Measurements from ENCODE around the gene OR2F1.
"Not testable (repeated sequence)": the region's sequence is repeated elsewhere in the genome, so short reads cannot be mapped to it uniquely, and the experiment has no call there.

OR2F1 gene

GRCh38 chr7:143958781-143959180 lies 4.1 kb downstream of the OR2F1 start:
- no peak for DNase-seq

DNA sequence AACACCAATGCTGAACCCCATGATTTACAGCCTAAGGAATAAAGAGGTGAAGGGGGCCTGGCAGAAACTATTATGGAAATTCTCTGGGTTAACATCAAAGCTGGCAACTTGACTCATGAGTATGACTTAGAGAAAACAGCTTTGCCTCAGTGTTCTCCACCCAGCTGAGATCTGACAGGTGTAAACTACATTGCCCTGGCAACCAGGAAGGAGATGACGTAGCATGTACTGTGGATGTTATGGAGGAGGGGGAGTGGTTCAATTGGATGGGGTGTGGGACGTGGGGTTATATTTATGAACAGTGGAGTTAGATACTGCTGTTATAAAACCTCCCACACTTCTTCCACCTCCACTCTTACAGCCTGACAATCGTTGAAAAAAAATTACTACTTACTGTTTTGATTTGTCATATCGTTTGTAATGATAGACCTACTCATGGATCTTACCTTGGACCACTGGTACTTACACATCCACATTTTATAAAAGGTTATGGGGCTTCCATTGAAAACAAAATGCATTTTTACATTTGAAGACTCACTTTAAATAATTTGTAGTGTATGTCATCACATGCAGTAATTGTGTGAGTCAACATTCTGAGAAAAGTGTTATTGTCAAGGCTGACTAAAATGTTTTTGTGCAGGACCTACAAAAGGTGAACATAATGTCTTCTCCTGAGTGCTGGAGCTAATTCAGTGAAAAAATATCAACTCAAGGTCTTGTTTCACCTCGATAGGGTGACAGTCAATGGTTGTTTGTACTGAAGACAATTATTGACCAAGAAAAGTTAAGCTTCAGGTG lies 6.4 kb downstream of the OR2F1 start:
- no peak for DNase-seq

DNA sequence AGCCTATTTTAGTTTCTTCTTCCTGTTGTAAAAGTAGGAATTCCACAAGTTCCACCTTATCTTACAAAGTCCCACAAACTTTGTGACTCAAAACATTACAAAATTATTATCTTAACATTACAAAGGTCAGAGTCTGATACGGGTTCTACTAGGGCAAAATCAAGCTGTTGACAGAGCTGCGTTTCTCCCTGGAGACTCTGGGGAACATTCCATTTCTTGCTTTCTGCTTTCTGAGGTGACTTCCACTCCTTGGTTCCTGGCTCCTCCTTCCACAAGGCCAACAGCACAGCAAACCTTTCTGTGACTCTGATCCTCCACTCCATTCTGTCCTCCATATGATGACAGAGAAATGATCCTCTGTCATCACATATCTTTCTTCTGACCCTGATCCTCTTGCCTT lies 10.6 kb downstream of the OR2F1 start:
- no peak for DNase-seq

DNA sequence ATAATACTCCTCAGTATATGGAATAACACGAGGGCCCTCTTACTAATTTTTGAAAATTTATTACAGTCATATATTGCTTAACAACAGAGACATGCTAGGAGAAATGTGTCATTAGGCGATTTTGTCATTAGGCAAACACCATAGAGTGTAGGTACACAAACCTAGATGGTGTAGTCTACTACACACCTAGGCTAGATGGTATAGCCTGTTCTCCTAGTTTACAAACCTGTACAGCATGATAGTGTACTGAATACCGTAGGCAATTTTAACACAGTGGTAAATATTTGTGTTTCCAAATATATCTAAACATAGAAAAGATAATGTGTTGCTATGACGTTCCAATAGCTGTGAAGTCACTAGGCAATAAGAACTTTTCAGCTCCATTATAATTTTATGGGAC lies 12.8 kb downstream of the OR2F1 start:
- no peak for DNase-seq

DNA sequence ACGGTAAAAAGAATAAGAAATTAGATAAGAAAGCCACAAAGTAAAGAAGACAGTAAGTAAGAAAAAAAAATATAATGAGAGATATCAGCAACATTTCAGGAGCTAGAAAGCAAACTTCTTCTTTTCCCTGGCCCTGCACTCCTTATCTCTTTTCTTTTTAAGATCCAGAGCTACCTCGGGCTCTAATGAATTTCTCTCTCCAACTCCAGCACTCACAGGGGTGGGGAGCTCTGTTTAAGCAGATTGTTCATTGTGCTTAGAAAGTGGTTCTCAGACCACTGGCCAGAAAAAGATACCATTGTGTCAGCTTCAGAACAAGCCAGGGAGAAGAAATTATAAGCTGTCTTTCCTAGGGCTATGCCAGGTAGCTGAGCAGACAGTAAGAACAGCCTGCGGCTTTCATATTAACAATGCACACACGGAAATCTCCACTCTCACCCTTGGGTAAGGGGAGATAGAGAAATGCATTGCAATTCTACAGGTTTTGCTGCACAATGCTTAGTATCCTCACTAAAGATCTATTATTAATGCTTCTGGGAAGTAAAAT lies 19.3 kb downstream of the OR2F1 start:
- no peak for DNase-seq

- no peak for DNase-seq
These were observed 19.8 kb downstream of the OR2F1 start for GRCh38 chr7:143974459-143974858.

DNA sequence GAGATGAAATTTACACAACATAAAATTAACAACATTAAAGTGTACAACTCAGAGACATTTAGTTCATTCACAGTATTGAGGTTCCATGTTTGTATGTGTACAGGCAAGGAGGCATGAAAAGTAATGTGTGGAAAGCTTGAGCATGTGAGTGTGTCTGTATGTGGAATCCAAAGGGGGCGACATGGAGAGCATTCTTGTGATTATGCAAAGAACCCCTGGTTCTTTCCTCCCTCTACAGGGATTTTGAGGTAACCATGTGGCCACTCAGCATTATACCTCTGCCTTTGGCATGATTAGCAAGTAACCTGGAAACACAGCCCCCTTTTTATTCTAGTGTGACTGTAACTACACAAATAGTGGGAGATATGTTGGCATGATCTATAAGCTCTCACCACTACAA lies 21.0 kb downstream of the OR2F1 start:
- no peak for DNase-seq

DNA sequence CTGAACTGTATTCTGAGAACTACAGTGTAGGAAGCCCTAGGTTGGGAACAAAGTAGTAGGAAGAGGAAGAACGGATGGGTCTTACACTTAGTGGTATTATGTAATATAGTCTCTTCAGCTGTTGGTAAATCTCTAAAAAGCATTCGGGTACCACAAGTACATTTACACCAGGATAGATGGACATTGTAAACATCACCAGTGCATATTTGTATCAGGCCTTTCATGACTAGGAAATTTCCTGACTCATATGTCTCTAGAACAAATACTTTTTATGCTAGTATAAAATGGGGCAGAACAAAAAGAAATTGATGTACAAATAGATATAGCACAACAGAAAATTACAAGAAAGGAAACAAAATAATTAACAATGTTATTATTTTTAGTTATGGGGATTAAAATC lies 23.9 kb downstream of the OR2F1 start:
- no peak for DNase-seq

GRCh38 chr7:143979359-143979758 lies 24.7 kb downstream of the OR2F1 start:
- DNase-seq: no peak

- no peak for DNase-seq
These were observed 25.4 kb downstream of the OR2F1 start for GRCh38 chr7:143979998-143980397.

DNA sequence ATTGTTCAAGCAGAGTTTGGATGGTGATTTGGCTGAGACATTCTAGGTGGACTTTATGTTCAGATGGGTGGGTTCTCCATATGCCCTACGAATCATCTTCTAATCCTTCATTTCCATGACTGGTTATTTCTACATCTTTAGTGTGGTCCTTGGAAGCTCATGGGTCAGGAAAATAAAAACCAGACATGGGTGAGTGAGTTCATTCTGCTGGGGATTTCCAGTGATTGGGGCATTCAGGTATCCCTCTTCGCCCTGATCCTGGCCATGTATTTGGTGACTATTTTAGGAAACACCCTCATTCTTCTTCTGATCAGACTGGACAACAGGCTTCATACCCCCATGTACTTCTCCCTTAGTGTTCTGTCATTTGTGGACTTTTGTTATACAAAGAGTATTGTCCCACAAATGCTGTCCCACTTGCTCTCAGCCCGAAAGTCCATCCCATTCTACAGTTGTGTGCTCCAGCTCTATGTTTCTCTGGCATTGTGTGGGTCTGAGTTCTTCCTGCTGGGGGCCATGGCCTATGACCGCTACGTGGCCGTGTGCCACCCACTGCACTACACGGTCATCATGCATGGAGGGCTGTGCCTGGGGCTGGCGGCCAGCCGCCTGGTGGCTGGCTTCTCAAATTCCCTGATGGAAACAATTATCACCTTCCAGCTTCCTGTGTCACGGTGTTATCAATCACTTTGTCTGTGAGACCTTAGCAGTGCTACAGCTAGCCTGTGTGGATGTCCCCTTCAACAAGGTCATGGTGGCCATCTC lies 26.3 kb downstream of the OR2F1 start:
- DNase-seq: no peak

GRCh38 chr7:143983960-143984359 lies 29.3 kb downstream of the OR2F1 start:
- no peak for DNase-seq

GRCh38 chr7:143987513-143987912 lies 32.9 kb downstream of the OR2F1 start:
- DNase-seq: no peak

DNA sequence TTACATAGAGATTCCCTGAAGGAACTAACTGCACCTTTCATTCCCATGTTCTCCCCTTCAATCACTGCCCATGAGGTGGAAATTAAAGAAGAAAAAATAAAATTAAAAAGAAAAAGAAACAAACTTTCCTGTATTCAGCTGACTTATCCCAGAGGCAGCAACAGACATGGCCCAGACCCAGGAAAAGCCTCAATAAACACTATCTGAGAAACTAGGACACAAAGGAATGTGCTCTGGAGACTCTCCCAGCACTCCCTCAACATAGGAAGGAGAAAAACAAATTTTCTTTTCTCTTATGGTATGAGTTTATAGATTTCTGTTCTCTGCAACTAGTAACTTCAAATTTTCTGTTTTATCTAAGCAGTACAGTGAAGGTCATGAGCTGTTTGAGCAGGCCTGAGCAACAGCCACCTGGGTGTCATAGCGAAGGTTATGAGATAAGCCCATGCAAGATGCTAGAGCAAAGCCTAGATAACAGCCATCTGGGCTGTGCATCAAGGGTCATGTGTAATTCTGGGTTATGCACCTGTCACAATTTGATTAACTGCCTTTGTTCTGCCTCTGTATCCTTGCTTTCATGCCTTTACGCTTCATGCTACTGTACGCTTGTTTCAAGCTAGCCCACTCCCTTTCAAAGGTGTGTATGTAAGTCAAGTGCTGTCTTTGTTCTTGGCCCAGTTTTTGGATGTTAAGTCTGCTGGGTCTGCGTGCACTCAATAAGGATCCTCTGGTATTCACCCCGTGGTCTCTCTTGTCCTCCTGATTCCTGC lies 34.5 kb downstream of the OR2F1 start:
- no peak for DNase-seq

DNA sequence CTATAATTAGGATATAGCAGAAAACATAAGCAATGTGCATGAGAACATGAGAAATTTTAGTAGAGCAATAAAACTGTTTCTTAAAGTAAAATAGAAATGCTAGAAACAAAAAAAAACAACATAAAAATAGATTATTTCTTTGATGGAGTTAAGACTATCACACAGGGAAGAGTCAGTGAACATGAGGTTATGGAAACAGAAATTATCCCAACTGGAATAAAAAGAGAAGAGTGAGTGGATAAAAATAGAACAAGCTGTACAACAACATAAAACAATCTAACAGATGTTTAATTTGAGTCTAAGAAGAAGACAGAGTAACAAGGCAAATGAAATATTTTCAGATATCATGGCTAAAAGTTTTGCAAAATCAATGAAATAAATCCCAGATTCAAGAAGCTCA lies 38.0 kb downstream of the OR2F1 start:
- DNase-seq: no peak

DNA sequence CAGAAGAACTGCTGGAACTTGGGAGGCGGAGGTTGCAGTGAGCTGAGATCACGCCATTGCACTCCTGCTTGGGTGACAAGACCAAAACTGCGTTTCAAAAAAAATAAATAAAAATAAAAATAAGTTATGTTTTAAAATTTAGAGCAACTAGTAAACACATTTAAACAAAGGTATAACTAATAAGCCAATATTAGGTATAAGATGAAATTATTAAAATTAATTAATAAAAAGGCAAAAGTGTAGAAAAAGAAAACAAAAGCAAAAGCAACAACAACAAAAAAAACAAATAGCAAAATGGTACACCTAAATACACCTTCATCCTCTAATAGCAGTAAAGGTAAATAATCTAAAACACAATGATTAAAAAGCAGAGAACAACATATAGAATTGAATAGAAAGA lies 39.3 kb downstream of the OR2F1 start:
- no peak for DNase-seq

DNA sequence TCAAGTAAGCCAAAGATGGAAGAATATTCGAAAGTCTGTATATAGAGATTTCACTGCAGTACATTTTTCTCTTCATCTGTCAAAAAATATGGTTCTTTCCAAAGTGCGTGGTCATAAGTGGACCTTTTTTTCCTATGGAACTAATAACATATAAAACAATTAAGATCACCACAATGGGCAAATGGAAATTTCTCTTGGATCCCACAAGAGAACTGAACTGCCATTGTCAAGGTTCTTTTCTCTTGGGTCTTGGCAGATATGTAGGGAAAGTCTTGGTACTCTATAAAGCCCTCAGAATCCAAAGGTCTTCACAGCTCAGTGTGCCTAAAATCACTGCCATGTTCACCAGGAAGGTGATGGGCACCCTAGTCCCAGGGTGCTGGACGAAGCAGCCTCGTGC lies 45.4 kb downstream of the OR2F1 start, which contains the start of gene OR6B1:
TSS of gene OR6B1 (plus strand) at position 301 of the 400 bp plus-strand sequence. CDS start 3,677 bp downstream, outside the sequence.
- DNase-seq: no peak

GRCh38 chr7:144001543-144001942 lies 46.9 kb downstream of the OR2F1 start:
- DNase-seq: no peak

DNA sequence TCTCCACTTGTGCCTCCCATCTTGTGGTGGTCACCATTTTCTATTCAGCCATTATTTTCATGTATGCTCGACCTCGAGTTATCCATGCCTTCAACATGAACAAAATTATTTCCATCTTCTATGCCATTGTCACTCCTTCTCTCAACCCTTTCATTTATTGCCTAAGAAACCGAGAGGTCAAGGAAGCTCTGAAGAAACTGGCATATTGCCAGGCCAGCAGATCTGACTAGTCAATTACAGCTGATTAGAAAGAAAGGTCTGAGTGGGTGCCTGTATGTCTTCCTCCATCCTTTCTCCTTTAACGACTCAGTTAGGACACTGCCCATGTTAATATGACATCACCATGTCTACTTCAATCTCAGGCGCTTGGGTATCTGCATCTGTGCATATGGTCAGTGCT lies 50.1 kb downstream of the OR2F1 start:
- DNase-seq: no peak

DNA sequence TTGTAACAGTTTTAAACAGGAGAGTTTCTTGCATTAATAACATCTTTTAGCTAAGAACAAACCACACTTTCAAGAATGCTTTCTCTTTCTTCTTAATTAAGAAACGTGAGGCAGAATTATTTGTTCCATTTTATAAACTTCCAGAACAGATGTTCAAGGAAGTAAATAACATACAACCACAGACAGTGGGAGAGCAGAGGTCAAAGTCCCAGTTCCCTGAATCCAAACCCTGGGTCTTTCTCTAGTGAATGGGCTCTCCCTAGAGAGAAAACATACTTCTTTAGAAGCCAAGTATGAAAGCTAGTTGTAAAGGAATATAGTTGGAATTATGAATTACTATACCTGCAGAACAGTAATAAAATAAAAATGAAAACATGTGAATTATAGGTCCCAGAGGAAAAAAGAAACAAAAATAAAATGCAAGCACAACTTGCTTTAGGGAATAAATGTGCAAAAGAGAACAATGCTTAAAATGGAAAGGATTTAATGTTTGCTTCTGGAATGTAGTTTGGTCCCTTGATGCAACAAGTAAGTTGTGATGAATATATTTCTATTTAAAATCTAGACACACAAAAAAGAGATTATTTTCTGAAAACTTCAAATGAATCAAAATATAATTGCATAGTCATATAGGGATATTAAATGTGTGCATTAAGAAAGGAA lies 51.5 kb downstream of the OR2F1 start:
- DNase-seq: no peak

DNA sequence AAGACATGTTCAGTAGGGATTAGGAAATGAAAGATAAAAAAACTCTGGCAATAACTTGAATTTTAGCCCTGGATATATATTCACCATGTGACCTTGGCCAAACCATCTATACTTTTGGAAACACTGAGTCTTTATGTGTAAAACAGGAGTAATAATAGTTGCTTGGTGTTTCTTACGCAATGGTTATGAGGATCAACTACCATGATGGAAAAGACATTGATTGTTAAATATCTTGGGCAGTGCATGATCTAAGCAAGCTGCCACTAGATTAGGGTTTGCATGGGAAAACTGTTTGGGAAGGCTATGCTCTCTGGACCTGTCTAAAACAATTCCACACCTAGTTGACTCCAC lies 52.0 kb downstream of the OR2F1 start:
- no peak for DNase-seq

DNA sequence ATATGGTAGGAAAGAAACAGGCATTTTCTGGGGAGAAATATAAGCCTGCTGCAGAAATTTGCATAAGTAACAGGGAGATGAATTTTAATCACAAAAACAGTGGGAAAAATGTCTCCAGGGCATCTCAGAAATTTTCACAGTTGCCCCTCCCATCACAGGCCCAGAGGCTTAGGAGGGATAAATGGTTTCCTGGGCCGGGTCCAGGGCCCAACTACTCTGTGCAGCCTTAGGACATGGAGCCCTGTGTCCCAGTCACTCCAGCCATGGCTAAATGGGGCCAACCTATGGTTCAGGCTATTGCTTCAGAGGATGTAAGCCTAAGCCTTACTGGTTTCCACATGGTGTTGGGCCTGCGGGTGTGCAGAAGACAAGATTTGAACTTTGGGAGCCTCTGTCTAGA lies 54.7 kb downstream of the OR2F1 start:
- DNase-seq: no peak

DNA sequence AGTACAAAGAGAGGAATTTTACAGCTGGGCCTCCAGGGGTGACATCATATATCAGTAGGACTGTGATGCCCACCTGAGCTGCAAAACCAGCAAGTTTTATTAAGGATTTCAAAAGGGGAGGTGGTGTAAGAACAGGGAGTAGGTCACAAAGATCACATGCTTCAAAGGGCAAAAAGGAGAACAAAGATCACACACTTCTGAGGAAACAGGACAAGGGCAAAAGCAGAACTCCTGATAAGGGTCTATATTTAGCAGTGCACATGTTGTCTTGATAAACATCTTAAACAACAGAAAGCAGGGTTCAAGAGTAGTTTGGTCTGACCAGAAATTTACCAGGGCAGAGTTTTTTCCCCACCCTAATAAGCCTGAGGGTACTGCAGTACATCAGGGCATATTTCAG lies 55.4 kb downstream of the OR2F1 start:
- not testable (repeated sequence) for DNase-seq

Measured in CD4-positive, alpha-beta T cell treated with Interleukin-21 for 1 hour (primary cell).